ENCODE measurements around the gene MAGI1.

Gene MAGI1

DNA sequence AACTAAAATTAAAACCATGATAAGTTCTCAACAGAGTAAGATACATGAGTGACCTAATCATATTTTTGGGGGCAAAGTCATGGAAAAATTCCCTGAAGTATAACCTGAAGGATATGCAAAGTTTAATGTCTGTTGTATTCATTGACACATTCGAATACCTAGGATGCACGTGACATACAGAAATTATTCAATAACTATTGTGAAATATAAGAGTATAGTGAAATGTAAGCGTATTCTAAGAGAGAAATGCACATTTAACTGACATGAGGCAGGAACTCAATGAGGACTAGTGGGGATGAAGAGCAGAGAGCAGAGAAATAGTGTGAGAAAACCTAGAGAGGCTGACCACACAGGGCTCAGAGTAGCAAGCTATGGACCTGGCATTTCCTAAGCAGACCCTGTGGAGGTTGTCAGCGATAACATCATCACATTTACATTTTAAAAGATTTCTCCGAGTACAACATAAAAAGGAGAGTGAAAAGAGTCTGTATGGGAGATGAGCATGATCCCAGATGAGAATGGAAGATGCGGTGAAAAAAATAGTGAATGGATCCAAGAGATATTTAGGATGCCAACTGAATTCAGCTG, 588.8 kb downstream of the MAGI1 start:
- ChIA-PET POLR2A (no interaction called here), CTCF (no interaction called here)
- DNase-seq (ENCODE audit: extremely low spot score): no peak
- TF ChIP-seq, protein P1, sequence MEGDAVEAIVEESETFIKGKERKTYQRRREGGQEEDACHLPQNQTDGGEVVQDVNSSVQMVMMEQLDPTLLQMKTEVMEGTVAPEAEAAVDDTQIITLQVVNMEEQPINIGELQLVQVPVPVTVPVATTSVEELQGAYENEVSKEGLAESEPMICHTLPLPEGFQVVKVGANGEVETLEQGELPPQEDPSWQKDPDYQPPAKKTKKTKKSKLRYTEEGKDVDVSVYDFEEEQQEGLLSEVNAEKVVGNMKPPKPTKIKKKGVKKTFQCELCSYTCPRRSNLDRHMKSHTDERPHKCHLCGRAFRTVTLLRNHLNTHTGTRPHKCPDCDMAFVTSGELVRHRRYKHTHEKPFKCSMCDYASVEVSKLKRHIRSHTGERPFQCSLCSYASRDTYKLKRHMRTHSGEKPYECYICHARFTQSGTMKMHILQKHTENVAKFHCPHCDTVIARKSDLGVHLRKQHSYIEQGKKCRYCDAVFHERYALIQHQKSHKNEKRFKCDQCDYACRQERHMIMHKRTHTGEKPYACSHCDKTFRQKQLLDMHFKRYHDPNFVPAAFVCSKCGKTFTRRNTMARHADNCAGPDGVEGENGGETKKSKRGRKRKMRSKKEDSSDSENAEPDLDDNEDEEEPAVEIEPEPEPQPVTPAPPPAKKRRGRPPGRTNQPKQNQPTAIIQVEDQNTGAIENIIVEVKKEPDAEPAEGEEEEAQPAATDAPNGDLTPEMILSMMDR (IDR thresholded peaks at IDR 0.05; ENCODE audit: control extremely low read depth, extremely low read depth, low read depth, missing control alignments): no peak

DNA sequence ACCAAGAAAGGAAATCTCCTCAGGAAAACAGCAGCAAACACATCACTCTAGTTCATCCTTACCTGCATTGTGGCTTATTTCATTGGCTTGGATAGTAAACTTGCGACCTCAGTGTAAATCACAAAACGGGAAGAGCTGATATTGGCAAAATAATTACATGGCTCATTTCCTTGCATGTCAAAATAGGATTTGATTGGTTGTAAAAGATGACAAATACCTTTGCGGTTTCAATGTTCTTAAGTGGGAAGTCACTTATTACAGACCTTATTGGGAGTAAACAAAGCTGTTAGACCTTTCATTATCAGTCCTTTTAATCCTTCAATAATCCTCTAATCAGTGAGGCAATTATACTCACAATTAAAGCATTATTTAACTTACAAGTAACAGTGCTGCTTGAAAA, 590.6 kb downstream of the MAGI1 start:
- CTCF ChIA-PET: interaction anchor here (0.9 to 1.4 kb wide), 4 partner anchors 31 to 225 kb away, joined by 3 read pairs; no protein-coding TSS in a partner anchor
- TF ChIP-seq, protein P1 (IDR thresholded peaks at IDR 0.05; ENCODE audit: control extremely low read depth, extremely low read depth, low read depth, missing control alignments): no peak
- POLR2A ChIA-PET: no interaction called here
- DNase-seq (ENCODE audit: extremely low spot score): no peak

DNA sequence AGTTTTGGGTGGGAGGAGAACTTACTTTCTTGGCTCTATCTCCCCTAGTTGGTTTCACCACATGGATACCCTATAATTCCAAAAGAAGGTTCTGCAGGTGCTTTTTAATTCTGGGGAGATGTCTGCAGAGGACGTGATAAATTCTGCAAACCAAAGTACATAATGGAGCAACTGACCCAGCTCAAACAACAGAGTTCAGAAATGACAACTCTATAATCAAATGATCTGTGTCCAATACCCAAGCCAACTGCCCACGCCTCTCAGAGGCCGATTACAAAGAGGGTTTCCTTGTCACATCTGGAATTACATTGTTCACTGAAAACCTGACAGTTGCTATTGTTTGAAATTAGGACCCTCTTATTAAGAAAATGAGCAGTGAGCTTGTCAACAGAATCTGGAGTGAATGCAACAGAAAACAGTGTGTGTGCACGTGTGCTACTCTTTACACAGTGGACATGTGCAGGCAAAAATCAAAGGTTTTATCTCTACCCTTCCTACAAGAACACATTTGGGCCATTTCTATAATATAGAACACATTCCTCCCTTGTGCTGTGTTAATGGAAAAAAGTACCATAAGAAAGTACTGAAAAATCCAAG, 593.0 kb downstream of the MAGI1 start:
- ChIA-PET CTCF (interaction anchor here (1.2 kb wide), 1 partner anchor 286 kb away, joined by 3 read pairs; no protein-coding TSS in a partner anchor), POLR2A (no interaction called here)
- no peak for DNase-seq (ENCODE audit: extremely low spot score)
- TF ChIP-seq, protein P1 (IDR thresholded peaks at IDR 0.05; ENCODE audit: control extremely low read depth, extremely low read depth, low read depth, missing control alignments): no peak

DNA sequence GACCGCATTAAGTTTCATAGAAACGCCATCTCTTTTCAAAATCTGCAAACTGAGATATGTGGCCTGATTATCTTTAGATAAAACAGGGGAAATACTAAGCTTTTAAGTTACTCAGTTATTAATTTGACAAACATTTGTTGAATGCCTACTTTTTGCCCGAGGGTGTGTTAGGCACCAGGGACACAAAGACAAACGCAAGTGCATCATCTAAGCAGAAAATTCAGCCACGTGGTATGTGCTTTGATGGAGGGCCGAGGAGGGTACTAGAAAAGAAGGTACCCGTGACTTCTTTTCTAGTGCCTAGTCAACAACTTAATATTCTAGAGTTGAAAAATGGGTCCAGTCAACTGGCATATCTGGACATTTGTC, 594.3 kb downstream of the MAGI1 start:
- DNase-seq (ENCODE audit: extremely low spot score): no peak
- TF ChIP-seq, protein P1 (IDR thresholded peaks at IDR 0.05; ENCODE audit: control extremely low read depth, extremely low read depth, low read depth, missing control alignments): no peak
- POLR2A ChIA-PET: no interaction called here
- CTCF ChIA-PET: no interaction called here

DNA sequence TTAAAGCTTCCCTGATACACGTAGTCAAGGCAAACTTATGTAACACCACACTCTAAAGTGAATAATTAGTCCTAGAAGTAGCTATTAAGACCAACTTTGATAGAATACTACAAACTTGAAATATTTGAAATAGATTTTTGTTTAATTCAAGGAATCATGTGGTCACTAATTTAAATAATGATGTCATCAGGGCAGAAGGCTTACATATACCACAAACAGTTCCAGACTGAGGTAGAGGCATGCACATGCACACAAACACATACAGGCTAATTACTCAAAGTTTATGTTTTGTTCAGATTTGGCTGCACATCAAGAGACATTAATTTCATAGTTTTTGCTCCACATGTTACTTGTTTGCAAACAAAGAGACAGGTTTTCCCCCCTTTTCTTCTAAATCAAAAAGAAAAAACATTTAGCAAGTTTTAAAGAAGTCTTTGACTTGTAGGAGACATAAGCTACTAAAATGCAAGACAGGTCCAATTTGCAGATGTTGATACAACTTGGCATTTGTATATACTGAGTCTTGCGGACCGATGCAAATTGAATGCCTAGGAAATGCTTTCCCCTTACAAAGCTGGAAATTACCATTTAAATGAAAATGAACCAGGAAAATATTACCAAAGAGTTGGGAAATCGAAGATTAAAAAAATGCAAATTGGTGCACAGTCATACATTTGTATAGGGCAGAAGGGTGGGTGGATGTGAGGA, 594.8 kb downstream of the MAGI1 start:
- CTCF ChIA-PET: interaction anchor here (1.2 kb wide), 1 partner anchor 10 kb away, joined by 4 read pairs; no protein-coding TSS in a partner anchor
- TF ChIP-seq, protein P1 (IDR thresholded peaks at IDR 0.05; ENCODE audit: control extremely low read depth, extremely low read depth, low read depth, missing control alignments): no peak
- no peak for DNase-seq (ENCODE audit: extremely low spot score)
- POLR2A ChIA-PET: no interaction called here

DNA sequence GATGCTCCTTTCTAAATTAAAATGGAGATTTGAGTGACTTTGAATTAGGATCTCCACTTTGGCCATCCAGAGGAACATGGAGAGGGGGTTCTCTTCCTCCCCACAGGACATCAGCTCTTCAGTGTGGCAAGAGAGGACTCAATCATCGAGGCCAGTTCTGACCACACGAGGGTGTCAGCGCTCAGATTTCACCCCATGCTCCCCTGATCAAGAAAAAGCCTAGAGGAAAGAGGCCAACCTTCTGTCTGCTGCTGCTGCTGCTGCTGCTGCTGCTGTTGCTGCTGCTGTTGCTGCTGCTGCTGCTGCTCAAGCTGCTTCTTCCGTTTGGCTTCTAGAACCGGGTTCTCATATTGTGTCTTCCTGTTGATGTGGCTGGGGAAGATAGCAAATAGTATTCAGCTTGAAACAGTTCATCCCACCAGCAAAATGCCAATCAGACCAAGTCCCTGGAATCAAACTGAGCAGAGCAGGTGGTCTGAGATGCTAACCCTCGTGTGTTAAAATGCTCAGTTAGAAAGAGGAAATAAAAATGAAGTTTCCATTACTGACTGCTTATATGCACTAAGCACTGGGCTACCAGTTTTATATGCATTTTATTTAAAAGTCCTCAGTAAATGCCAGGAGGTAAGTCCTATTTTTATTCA, 599.0 kb downstream of the MAGI1 start:
- ChIA-PET POLR2A (no interaction called here), CTCF (interaction anchor here (0.7 to 4.0 kb wide), 15 partner anchors 9 to 911 kb away, joined by 3 to 15 read pairs (median 4); no protein-coding TSS in a partner anchor)
- DNase-seq (ENCODE audit: extremely low spot score): no peak

More for the DNA sequence above, 599.0 kb downstream of the MAGI1 start:
- TF ChIP-seq, protein P1 (IDR thresholded peaks at IDR 0.05; ENCODE audit: control extremely low read depth, extremely low read depth, low read depth, missing control alignments): peak; percentile 34

All from GM10248 (cell line).